GM12864 (cell line): Measurements from ENCODE around the gene CGB7.
"Not testable (repeated sequence)": the region's sequence is repeated elsewhere in the genome, so short reads cannot be mapped to it uniquely, and the experiment has no call there.

ENCODE experiments used
- DNase-seq: peaks from one replicate; pipeline ENCODE4 v3.0.0-alpha.2; 2011; ENCODE audit warnings: low read depth
- H3K4me3 ChIP-seq: 2 replicates; pipeline ENCODE4 v1.5.1; 2011; ENCODE audit warnings: mild to moderate bottlenecking, low read depth, low read length, control low read depth
- CTCF ChIP-seq: IDR thresholded peaks from 2 replicates; pipeline ENCODE4 v1.5.1; 2011; ENCODE audit warnings: low read depth, mild to moderate bottlenecking, moderate library complexity, low read length, control low read depth, inconsistent platforms; ENCODE audit errors: missing control alignments

Gene CGB7

GRCh38 chr19:49031642-49032301 is 25.8 kb downstream of the CGB7 start, which contains the start of gene CGB2:
TSS of gene CGB2 (plus strand) at chr19:49031890. CDS start at chr19:49032096, 206 bp downstream.
- peak; percentile 28 for TF ChIP-seq CTCF

GRCh38 chr19:49030323-49030722 is 27.2 kb downstream of the CGB7 start:
- not testable (repeated sequence) for DNase-seq

More at GRCh38 chr19:49031642-49032301, 25.8 kb downstream of the CGB7 start, which contains the start of gene CGB2:
- DNase-seq, H3K4me3 ChIP-seq: not testable (repeated sequence)

GRCh38 chr19:49029749-49030148 is 27.8 kb downstream of the CGB7 start:
- H3K4me3 ChIP-seq, DNase-seq: not testable (repeated sequence)

More at GRCh38 chr19:49030323-49030722, 27.2 kb downstream of the CGB7 start:
- not testable (repeated sequence) for H3K4me3 ChIP-seq

- not testable (repeated sequence) for DNase-seq, H3K4me3 ChIP-seq
Observed at GRCh38 chr19:49028686-49029085, 28.9 kb downstream of the CGB7 start.

- H3K4me3 ChIP-seq, DNase-seq: not testable (repeated sequence)
Observed at GRCh38 chr19:49025599-49025998, 31.9 kb downstream of the CGB7 start.

- not testable (repeated sequence) for H3K4me3 ChIP-seq, DNase-seq
Observed at GRCh38 chr19:49025088-49025487, 32.5 kb downstream of the CGB7 start.

GRCh38 chr19:49024233-49024632 is 33.3 kb downstream of the CGB7 start, which contains the start of gene CGB3:
TSS of gene CGB3 (minus strand) at chr19:49024333. CDS start at chr19:49023971, 362 bp downstream.
- DNase-seq, H3K4me3 ChIP-seq: not testable (repeated sequence)

GRCh38 chr19:49022116-49022515 is 35.4 kb downstream of the CGB7 start:
- TF ChIP-seq CTCF = no peak
- no peak overlapping the region for H3K4me3 ChIP-seq
- DNase-seq = no peak

GRCh38 chr19:49020931-49021895 is 36.3 kb downstream of the CGB7 start:
- no peak for TF ChIP-seq CTCF
- no peak for DNase-seq
- no peak overlapping the region for H3K4me3 ChIP-seq

- DNase-seq = no peak
- no peak for TF ChIP-seq CTCF
- no peak overlapping the region for H3K4me3 ChIP-seq
Observed at GRCh38 chr19:49020342-49020741, 37.2 kb downstream of the CGB7 start.
